Lower lobe of right lung (tissue), 2 donors: ENCODE results near the gene STARD4. TPM values are rescaled to one million over a fixed set of nuclear protein-coding genes. Genes with fewer than 3 reads are reported as not detected.

Experiments
- ATAC-seq, 2 donors: fragments of 200-7000 bp; cut with Tn5 transposase; one replicate each; pipeline ENCODE4 v1.9.1; 2020 to 2022; ENCODE audit warnings: mild to moderate bottlenecking in 2 of 2, moderate library complexity in 2 of 2
- DNase-seq: peaks from one replicate; pipeline ENCODE4 v3.0.0-alpha.2; 2020
- H3K27ac ChIP-seq: fragments of 200-600 bp; one replicate; pipeline ENCODE4 v1.8.0; 2022
- H3K27me3 ChIP-seq: fragments of 200-600 bp; one replicate; pipeline ENCODE4 v1.8.0; 2022; ENCODE audit warnings: low read depth
- H3K36me3 ChIP-seq: fragments of 200-600 bp; one replicate; pipeline ENCODE4 v1.8.0; 2022; ENCODE audit warnings: mild to moderate bottlenecking
- H3K4me1 ChIP-seq: fragments of 200-600 bp; one replicate; pipeline ENCODE4 v1.8.0; 2022
- H3K4me3 ChIP-seq: fragments of 200-600 bp; one replicate; pipeline ENCODE4 v1.8.0; 2022; ENCODE audit warnings: mild to moderate bottlenecking
- H3K9me3 ChIP-seq: fragments of 200-600 bp; one replicate; pipeline ENCODE4 v1.8.0; 2022
- intact Hi-C: fragments of 100-400 bp; cut with DNase I; formaldehyde crosslinking; loops from one replicate; pipeline ENCODE4 v1.11.0; 2022
- total RNA-seq: library from RNA; stranded (reverse); fragmentation: NEBNext Ultra II Directional; extraction: Animal tissue kit (Norgen Biotek cat#: 25700); gene quantifications from one replicate; pipeline ENCODE4 v1.2.1, GENCODE V29; 2021
- TF ChIP-seq, protein P1 (sequence below): fragments of 200-600 bp; IDR thresholded peaks from one replicate; pipeline ENCODE4 v1.8.0; 2022; ENCODE audit warnings: antibody characterized with exemption, mild to moderate bottlenecking
- donor health status: DM: no; HTN: yes; CAD: no; lungs with severe emphysema.

Gene STARD4
- total RNA-seq, 1 donor from 2014 or later: 40.2 TPM

DNA sequence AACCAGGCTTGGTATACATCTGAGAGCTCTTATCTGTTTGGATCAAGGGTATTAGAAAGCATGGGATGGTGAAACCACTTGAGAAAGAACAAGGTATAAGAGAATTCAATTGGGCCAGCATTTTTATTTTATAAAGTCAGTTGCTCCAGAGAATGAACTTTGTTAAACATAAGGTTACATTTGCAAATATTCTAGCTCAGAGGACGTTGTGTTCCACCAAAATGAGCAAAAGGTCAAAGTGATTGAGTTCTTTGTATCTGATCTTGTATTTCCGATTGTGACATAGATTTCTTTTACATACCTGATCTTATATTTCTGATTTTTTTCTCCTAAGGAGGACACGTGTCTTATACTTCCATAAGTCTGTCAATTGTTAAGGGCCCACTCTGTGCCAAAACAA, 8.6 kb upstream of the STARD4 start:
- ATAC-seq: no peak
- TF ChIP-seq, protein P1, sequence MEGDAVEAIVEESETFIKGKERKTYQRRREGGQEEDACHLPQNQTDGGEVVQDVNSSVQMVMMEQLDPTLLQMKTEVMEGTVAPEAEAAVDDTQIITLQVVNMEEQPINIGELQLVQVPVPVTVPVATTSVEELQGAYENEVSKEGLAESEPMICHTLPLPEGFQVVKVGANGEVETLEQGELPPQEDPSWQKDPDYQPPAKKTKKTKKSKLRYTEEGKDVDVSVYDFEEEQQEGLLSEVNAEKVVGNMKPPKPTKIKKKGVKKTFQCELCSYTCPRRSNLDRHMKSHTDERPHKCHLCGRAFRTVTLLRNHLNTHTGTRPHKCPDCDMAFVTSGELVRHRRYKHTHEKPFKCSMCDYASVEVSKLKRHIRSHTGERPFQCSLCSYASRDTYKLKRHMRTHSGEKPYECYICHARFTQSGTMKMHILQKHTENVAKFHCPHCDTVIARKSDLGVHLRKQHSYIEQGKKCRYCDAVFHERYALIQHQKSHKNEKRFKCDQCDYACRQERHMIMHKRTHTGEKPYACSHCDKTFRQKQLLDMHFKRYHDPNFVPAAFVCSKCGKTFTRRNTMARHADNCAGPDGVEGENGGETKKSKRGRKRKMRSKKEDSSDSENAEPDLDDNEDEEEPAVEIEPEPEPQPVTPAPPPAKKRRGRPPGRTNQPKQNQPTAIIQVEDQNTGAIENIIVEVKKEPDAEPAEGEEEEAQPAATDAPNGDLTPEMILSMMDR: no peak
- Histone ChIP-seq H3K27me3 (no peaks in the 10 kb centered on the region), H3K4me3 (no peak overlapping the region), H3K36me3 (no peaks in the 10 kb centered on the region), H3K9me3 (no peaks in the 10 kb centered on the region), H3K27ac (no peak overlapping the region), H3K4me1 (no peaks in the 10 kb centered on the region)
- intact Hi-C loops: no loop called here
- DNase-seq: no peak

DNA sequence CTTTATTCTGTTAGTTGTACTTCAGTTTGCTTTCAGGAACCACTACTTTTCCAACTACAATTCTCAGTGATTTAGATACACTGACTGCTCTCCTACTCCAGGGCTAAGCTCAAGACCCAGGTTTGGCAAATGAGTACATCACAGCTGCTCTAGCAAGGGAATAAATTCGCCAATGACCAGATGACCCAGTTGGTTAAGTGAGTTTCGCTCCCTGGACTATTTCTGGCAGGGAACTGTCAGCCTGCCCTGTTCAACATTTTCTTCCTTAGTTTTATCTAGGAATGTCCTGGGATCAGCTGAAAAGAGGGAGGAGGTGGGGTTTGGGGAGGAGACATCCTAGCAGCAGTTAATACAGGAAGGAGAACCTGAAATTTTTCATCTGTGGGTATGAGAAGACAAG, 6.4 kb upstream of the STARD4 start:
- ATAC-seq: no peak
- intact Hi-C loops: no loop called here

DNA sequence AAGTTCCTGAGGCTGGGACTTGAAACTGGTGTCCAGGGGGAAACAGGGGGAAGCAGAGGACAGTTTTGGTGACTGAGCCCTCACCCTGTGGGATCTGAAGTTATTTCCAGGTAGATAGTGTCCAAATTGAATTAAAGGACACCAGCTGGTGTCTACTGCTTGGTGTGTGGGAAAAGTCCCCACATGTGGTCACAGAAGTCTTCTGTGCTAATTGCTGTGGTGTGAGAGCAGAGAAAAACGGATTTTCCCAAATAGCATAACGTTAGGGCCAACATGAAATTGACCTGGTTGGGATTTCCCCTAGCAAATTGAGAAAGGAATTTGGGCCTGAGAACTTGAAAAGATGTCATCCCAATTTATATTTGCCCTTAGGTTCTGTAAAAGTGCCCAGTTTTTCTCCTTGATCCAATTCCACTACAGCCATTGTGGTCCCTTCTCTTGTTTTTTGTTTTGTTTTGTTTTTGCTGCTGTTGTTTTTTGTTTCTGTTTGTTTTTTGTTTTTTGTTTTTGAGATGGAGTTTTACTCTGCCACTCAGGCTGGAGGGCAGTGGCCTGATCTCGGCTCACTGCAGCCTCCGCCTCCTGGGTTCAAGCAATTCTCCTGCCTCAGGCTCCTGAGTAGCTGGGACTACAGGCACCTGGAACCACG, 5.6 kb upstream of the STARD4 start:
- H3K4me3 ChIP-seq: no peak overlapping the region
- no peaks in the 10 kb centered on the region for H3K36me3 ChIP-seq

More for the DNA sequence above, 6.4 kb upstream of the STARD4 start:
- Histone ChIP-seq H3K27me3 (no peaks in the 10 kb centered on the region), H3K27ac (no peak overlapping the region), H3K4me1 (peaks cover under 1% of the 10 kb centered on the region), H3K4me3 (no peak overlapping the region), H3K36me3 (no peaks in the 10 kb centered on the region), H3K9me3 (no peaks in the 10 kb centered on the region)
- no peak for DNase-seq
- TF ChIP-seq, protein P1: no peak

DNA sequence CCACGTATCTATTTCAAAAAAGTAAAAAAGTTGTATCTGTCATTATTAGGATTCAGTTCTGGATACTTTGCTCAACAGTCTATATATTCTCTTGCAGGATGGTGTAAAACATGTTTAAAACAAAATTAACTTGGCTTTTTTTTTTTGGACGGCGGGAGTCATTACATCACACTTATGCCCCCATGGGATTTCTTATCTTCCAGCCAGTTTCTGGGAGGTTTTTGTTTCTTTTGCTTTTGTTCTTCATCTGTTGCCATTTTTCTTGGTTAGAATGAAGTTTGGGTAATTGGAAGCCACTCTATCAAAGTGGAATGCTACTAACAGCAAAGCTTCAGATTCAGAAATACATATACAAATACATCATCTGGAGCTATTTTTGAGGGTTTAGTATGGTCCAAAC, 1.8 kb upstream of the STARD4 start:
- Histone ChIP-seq H3K4me3 (no peak overlapping the region), H3K27me3 (no peaks in the 10 kb centered on the region), H3K36me3 (no peaks in the 10 kb centered on the region), H3K27ac (no peak overlapping the region), H3K9me3 (no peaks in the 10 kb centered on the region), H3K4me1 (peaks cover 14% of the 10 kb centered on the region)
- intact Hi-C loops: no loop called here
- ATAC-seq: no peak
- no peak for DNase-seq
- TF ChIP-seq, protein P1: no peak

More for the DNA sequence above, 5.6 kb upstream of the STARD4 start:
- ATAC-seq (no peak), DNase-seq (no peak)
- TF ChIP-seq, protein P1: no peak
- Histone ChIP-seq H3K27me3 (no peaks in the 10 kb centered on the region), H3K4me1 (peaks cover 9% of the 10 kb centered on the region), H3K9me3 (no peaks in the 10 kb centered on the region), H3K27ac (no peak overlapping the region)
- intact Hi-C loops: no loop called here

DNA sequence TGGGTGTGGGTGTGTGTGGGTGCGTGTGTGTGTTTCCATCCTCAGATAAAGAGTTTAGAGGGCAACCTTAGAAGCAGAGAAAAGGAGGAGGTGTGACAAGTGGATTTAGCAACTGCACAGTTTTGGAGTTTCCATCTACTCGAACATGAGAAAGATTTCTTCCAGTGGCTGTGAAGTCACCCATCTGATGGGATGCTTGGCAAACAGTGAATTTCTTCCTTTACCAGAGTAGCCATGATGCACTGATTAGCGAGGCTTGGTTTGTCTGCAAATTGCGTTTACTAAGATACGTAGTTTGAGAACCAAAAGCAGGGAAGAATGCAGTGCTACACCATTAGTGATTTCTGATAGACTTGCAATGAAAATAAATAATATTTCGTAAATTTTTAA, 791 bp upstream of the STARD4 start:
- intact Hi-C loops: no loop called here
- no peak for ATAC-seq
- H3K4me3 ChIP-seq: peak overlapping the region; percentile 92
- DNase-seq: peak; percentile 44
- no peaks in the 10 kb centered on the region for H3K9me3 ChIP-seq
- no peaks in the 10 kb centered on the region for H3K27me3 ChIP-seq
- TF ChIP-seq, protein P1: no peak
- peak overlapping the region; percentile 88 for H3K27ac ChIP-seq
- peaks cover 19% of the 10 kb centered on the region for H3K4me1 ChIP-seq
- H3K36me3 ChIP-seq: no peaks in the 10 kb centered on the region
